ENCODE measurements around the gene UGT3A2.

- TF ChIP-seq CTCF (IDR thresholded peaks at IDR 0.05; ENCODE audit: insufficient read depth, low read depth, low read length) (no peak), EZH2 (IDR thresholded peaks at IDR 0.05; ENCODE audit: insufficient read depth, low read length) (no peak)
These were observed 14.1 kb downstream of the UGT3A2 start for GRCh38 chr5:36052538-36052937.
